ENCODE measurements around the gene TPSG1.
"Not testable (repeated sequence)": the region's sequence is repeated elsewhere in the genome, so short reads cannot be mapped to it uniquely, and the experiment has no call there.

TPSG1 gene

DNA sequence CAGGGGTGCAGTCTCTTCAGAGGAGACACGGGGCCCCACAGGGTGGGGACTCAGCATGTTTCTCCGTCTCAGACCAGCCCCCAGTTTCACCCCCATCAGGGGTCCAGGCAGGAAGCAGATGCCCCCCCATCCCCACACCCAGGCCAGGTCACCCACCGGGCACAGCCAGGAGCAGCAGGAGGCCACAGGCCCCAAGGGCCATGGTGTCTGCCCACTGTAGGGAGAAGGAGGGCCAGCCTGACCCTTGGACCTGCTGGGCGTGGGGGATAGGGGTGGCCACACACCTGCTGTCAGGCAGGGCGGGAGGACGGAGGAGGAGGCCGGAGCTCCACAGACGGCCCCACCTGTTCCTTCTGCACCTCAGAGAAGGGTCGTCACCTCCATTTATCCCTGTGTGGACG is at the start of gene TPSG1:
TPSG1 (minus strand) TSS at position 218 of the 401 bp plus-strand sequence; CDS start at position 202, 16 bp downstream.
- no peak for DNase-seq

GRCh38 chr16:1274767-1275166 is 49.7 kb upstream of the TPSG1 start:
- DNase-seq = no peak

- no peak for DNase-seq
These were observed 48.7 kb upstream of the TPSG1 start for GRCh38 chr16:1273816-1274215.

DNA sequence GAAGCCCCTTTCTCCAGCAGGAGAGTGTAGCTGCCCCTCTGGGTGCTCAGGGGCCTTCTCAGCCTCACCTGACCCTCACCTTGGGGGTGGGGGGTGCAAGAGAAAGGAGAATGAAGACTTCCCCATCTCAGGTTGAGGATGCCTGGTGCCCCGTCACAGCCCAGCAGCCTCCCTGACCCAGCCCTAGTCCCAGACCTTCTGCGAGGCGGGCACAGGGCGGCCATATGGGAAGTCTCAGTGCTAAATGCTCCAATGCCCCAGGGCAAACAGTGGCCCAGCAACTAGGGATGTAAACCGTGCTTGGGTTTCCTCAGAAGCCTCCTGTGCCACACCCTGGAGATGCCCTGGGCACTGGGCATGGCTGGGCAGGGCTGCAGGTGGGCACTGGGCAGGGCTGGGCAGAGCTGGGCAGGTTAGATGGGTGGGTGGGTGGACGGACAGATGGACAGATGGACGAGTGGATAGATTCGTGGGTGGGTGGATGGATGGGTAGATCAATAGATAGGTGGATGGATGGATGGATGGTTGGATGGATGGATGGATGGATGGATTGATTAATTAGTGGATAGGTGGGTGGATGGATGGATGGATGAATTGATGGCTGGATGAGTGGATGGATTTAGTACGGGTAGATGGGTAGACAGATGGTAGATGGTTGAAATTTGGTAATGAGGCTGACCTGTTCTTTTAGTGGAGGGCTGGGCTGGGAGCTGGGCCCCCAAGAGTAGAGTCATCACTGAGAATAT is 47.6 kb upstream of the TPSG1 start:
- DNase-seq = no peak

DNA sequence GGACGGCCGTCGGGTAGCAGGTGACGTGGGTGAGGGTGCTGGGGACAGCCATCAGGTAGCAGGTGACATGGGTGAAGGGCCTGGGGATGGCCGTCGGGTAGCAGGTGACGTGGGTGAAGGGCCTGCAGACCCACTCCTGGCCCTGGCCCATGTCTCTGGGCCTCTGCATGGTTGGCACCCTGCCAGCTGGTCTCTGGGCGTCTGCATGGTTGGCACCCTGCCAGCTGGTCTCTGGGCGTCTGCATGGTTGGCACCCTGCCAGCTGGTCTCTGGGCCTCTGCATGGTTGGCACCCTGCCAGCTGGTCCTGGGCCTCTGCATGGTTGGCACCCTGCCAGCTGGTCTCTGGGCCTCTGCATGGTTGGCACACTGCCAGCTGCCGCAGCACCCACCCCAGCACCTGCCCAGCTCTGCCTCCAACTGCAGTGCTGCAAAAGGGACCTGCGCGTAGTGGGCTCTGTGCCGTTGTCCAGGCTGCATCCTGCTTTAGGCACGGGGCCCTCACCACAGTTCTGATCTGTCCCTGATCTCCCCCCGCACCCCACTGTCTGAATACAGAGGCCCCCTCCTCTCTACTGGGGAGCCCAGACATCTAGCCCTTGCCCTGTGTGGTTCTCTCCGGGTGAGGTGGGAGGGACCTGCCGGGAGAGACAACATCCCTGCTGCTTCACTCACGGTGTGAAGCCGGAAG is 46.8 kb upstream of the TPSG1 start:
- DNase-seq = not testable (repeated sequence)

DNA sequence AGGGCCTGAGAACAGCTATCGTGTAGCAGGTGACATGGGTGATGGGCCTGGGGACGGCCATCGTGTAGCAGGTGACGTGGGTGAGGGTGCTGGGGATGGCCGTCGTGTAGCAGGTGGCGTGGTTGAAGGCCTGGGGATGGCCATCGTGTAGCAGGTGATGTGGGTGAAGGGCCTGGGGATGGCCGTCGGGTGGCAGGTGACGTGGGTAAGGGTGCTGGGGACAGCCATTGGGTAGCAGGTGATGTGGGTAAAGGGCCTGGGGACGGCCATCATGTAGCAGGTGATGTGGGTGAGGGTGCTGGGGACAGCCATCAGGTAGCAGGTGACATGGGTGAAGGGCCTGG is 46.3 kb upstream of the TPSG1 start:
- DNase-seq = no peak

DNA sequence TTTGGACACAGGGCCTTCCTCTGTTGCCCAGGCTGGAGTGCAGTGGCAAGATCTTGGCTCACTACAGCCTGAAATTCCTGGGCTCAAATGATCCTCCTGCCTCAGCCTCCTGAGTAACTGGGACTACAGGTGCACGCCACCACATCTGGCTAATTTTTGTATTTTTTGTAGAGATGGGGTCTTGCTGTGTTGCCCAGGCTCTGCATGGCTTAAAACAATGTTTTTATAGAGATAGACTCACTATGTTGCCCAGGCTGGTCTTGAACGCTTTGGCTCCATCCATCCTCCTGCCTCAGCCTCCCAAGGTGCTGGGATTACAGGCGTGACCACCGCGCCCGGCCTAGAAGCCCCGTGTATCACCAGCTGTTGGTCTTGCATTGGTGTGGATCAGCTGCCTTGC is 44.4 kb upstream of the TPSG1 start:
- not testable (repeated sequence) for DNase-seq

DNA sequence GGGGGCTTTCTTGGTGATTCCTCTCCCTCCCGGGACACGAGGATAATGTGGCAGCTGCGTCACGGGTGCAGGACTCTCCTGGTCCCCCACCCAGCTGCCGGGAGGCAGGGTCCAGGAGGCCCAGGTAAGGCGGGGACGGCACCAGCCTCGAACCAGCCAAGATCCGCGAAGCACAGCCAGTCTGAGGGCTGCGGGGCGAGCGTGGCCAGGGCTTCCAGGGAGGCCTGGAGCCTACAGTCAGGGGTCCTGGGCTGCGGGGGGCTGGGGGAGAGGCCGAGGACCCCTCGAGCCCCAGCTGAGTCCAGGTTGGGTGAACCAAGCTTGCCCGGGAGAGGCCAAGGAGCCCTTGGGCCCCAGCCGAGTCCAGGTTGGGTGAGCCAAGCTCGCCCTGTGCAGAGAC is 40.8 kb upstream of the TPSG1 start:
- DNase-seq = no peak

GRCh38 chr16:1265090-1265630 is 40.1 kb upstream of the TPSG1 start:
- DNase-seq = no peak

DNA sequence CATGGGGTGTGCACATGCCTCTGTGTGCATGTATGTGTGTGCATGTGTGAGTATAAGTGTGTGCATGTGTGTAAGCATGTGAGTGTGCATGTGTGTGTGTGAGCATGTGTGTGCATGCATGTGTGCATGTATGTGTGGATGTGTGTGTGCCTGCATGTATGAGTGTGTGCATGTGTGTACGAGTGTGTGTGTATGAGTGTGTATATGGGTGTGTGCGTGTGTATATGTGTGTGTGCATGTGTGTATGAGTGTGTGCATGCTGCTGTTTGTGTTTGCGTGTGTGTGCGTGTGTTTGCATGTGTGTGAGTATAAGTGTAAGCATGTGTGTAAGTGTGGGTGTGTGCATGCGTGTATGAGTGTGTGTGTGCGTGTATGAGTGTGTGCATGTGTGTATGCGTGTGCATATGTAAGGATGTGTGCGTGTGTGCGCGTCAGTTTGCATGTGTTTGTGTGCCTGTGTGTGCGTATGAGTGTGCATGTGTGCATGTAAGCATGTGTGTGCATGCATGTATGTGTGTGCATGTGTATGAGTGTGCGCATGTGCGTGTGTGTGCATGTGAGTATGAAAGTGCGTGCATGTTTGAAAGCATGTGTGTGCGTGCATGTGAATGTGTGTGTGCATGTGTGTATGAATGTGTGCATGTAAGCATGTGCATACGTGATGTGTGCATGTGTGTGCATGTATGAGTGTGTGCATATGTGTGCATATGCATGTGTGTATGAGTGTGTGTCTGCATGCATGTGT is 39.4 kb upstream of the TPSG1 start:
- DNase-seq = no peak

- no peak for DNase-seq
These were observed 38.7 kb upstream of the TPSG1 start for GRCh38 chr16:1263591-1264344.

DNA sequence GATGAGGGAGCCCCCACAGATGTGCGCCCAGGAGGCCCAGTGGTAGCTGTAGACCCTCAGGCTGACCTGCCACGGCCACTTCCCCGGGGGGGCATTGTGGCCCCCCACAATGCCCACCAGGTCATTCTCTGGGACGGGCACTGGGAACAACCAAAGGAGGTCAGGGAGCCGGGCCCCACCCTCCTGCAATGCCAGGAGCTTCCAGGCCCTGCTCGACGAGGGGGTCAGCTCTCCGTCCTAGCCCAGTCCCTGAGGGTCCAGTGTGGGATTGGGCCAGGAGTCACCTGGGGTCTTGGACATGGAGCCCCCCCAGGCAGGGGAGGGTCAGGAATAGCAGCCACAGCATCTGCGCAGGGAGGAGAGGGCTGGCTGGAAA is 37.8 kb upstream of the TPSG1 start:
- DNase-seq = no peak

GRCh38 chr16:1262210-1262845 is 37.3 kb upstream of the TPSG1 start:
- DNase-seq = no peak

- no peak for DNase-seq
These were observed 36.2 kb upstream of the TPSG1 start for GRCh38 chr16:1261131-1261892.

DNA sequence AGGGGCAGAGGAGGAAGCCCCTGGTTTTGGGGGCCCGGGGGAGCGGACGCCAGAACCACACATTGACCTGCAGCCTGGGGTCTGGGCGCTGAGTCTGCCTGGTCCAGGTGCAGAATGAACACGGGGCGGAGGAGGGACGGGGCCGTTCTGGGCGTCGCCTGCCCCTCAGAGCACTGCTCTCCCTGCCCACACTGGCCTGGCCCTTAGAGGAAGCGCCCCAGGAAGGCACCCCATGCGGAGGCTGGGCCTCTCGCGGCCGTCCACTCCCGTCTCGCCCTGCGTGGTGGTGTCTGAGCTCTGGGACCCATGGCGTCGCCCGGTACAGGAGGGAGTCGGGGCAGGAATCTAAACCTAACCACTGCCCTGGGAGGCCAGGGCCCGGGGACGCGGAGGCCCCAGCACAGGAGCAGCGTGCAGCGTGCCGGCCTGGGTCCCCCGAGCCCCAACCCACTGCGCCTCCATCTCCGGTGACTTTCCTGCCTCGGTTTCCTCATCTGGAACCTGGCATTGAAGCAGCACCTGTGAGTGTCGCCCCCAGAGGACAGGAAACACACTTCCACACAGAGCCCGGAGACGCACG is 35.1 kb upstream of the TPSG1 start:
- no peak for DNase-seq

GRCh38 chr16:1259760-1260068 is 34.6 kb upstream of the TPSG1 start:
- DNase-seq = no peak

DNA sequence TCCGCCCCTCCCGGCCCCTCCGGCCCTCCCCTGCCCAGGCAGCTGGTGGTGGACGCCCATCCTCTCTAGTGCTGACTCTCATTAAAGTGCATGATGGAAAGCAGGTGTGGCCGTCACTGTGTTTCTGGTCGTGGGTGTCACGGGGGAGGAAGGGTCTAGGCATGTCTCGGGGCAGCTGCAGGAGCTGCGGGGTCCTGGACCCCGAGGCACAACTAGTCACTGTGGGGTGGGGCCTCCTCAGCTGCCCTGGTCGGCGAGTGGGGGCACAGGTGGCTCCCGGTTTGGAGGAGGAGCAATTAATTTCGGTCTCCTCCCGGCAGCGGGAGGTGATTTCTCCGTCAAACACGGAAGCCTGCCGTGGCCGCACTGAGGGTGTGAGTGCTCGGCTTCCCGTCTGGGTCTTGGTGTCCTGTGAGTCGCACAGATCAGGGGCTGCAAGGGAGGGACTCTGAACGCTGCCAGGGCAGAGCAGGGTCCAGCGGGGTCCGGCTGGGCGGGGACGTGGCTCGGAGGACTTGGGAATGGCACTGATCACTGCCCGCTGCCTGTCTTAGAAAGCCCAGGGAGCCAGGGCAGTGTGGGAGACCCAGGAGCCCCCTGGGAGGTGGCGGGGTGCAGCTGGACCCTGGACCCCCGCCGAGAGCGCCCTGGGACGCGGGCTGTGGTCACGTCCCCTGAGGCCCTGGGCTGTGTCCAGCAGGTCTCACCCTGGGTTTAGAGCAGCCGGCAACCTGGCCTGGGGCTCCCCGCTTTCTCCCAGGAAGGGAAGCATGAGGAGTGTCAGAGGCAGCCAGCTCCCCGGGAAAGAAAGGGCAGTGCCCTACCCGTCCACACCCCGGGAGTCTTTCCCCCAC is 34.1 kb upstream of the TPSG1 start:
- no peak for DNase-seq

DNA sequence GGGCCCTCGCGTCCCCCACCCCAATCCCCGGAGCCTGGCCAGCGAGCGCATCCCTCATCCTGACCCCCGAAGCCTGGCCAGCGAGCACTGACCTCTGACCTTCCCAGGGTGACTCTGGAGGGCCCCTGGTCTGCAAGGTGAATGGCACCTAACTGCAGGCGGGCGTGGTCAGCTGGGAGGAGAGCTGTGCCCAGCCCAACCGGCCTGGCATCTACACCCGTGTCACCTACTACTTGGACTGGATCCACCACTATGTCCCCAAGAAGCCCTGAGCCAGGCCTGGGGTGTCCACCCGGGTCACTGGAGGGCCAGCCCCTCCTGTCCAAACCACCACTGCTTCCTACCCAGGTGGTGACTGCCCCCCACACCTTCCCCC is 33.1 kb upstream of the TPSG1 start:
- no peak for DNase-seq

DNA sequence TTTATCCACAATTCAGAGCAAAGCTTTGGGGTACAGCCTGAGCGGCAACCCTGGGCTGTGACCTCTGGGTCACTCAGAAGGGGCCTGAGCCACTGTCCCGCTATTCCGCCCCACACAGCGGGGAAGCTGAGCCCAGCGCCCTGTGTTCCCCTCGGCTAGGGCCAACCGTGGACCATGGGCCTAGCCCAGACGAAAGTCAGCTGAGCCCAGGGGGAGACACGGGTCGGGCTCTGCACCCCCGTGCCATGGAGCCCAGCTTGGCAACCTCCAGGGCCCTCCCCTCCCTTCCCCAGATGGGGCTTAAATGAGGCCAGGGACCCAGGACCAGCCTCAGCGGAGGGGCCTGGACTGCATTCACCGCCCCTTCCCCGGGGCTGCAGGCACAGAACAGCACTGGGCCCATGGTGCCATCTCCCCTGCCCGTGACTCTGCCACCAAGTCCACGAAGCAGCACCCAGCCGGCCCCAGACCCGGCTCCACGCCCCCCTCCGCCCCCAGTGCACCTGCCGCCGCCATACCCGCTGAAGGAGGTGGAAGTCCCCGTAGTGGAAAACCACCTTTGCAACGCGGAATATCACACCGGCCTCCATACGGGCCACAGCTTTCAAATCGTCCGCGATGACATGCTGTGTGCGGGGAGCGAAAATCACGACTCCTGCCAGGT is 32.6 kb upstream of the TPSG1 start:
- no peak for DNase-seq

DNA sequence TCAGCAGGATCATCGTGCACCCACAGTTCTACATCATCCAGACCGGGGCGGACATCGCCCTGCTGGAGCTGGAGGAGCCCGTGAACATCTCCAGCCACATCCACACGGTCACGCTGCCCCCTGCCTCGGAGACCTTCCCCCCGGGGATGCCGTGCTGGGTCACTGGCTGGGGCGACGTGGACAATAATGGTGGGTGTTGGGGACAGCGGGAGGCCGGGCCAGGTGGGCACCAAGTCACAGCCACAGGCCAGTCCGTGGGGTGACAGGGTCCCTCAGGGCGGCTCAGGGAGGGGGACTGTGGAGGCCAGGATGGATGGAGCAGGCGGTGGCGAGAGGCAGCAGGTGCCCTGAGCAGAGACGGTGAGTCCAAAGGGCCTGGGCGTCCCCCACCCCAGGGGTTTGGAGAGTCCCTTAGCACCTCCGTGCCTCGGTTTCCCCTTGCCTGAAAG is 31.8 kb upstream of the TPSG1 start:
- DNase-seq = no peak
